Hematopoietic multipotent progenitor cell treated with erythropoietin and hydrocortisone succinate and interleukin-3 and kit ligand, for 17 days (in vitro differentiated cells): ENCODE data around the gene HADH.

Experiments
- DNase-seq: peaks from one replicate; pipeline ENCODE4 v3.0.0-alpha.2; 2015; ENCODE audit warnings: low spot score

The HADH gene

GRCh38 chr4:108058685-108059440, 69.2 kb downstream of the HADH start:
- no peak for DNase-seq

- no peak for DNase-seq
These were observed 70.5 kb downstream of the HADH start for GRCh38 chr4:108060164-108060563.

GRCh38 chr4:108060686-108061321, 71.1 kb downstream of the HADH start:
- no peak for DNase-seq

GRCh38 chr4:108068442-108068841, 78.8 kb downstream of the HADH start:
- no peak for DNase-seq

GRCh38 chr4:108070775-108071174, 81.1 kb downstream of the HADH start:
- DNase-seq = no peak

GRCh38 chr4:108072300-108072699, 82.6 kb downstream of the HADH start:
- no peak for DNase-seq

GRCh38 chr4:108078024-108078733, 88.5 kb downstream of the HADH start:
- DNase-seq = no peak

DNA sequence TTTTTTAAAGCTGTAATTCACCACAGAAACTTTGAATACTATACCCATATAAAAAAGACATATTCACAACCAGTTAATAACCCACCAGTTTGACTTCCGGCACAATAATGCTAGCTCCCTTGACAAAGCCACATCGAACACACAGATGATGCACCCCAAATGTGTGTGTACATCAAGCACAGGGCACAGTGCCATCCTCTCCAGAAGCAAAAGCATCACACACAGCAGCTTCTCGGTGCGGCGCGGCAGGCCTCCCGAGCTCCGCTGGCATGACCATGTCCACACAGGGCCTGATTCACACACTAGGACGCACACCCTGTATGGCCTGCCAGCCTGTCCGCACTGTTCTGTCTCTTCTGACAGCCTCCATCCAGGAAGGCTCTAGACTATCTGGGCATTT, 91.1 kb downstream of the HADH start:
- no peak for DNase-seq

DNA sequence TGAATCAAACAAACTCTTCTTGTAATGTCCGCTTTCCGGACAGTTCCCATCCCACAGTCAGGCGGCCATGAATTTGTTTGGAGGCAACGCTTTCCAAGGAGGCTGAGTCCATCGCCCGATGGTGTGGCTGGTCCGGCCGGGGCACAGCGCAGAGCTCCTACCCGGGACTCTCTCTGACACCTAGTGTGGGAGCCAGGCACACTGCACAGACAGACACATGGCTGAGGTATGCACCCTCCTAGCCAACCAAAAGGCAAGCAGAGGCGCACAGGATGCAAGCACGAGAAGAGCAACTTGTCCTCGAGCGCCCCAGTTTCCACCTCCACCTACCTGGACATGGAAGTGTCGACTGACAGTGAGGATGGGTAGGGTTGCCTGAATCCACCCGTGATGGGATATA, 91.6 kb downstream of the HADH start:
- no peak for DNase-seq
